GM18508 (cell line): ENCODE data around the gene LYRM4.

Experiments used
- ATAC-seq: cut with Tn5 transposase; IDR thresholded peaks from one replicate; pipeline ENCODE4 v1.9.1; 2021; ENCODE audit warnings: moderate number of reproducible peaks; ENCODE audit not compliant: insufficient read depth, unreplicated experiment

Gene LYRM4

DNA sequence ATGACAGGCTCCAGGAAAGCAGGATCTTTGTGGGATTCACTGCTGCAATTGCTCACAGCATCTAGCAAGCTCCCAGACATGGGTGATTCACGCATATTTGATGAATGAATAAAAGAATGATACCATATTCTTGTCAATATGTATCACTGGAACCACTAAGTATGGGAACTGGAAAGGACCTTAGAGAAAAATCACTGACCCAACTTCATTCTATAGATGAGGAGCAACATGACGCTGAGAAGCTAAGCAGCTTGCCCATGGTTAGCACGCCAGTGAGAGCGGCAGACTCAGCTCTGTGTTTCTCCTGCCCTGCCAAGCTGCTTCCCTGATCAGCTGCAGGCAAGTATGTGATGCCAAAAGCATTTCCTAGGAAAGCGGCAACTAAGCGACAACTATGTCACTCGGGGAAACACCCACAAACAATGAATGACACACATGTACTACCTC lies 108.8 kb downstream of the LYRM4 start:
- ATAC-seq, result no peak

- ATAC-seq, result no peak
Observed at GRCh38 chr6:5151360-5151954, 109.3 kb downstream of the LYRM4 start.

DNA sequence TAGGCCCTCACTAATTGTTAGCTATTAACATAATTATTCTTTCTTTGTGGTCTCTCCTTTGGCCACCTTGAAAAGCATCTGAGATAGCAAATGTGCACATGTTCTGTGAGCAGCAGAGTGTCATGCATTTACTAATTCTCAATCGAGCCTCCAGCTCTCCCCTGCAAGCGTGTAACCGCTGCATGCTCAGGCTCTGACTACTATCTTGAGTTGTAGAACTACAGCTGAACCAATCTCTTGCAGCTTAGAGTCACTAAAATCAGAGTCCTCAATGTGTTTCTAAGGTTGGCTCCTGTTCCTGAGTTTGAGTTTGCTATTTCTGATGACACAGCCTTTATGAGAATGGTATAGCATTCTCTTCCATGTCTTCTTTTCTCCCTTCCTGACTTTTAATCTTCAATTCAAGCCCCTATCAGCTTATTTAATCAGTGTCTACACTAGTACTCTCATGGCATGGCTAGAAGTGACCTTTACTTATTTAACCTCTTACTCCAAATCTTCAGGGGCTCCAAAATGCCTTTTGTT lies 110.1 kb downstream of the LYRM4 start:
- no peak for ATAC-seq

DNA sequence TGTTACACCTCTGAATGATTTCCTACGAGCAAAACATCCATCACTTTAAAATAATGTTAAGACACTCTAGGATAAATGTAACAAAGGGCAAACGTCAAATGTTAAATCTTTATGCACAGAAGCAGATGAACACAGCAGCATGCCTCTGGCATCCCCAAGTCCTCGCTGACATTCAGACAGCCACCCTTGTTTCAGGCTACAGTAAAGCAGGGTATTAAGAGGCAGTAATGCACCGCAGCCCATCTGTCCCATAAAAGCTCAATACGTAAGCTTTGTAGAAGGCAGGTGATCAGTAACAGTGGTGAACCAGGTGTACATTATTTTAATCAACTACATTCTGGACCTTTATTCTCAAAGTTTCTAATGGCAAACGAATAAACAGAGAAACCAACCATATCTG lies 110.9 kb downstream of the LYRM4 start:
- no peak for ATAC-seq

GRCh38 chr6:5149159-5149704 lies 111.5 kb downstream of the LYRM4 start:
- ATAC-seq, result no peak

- no peak for ATAC-seq
Observed at GRCh38 chr6:5146398-5146797, 114.4 kb downstream of the LYRM4 start.

DNA sequence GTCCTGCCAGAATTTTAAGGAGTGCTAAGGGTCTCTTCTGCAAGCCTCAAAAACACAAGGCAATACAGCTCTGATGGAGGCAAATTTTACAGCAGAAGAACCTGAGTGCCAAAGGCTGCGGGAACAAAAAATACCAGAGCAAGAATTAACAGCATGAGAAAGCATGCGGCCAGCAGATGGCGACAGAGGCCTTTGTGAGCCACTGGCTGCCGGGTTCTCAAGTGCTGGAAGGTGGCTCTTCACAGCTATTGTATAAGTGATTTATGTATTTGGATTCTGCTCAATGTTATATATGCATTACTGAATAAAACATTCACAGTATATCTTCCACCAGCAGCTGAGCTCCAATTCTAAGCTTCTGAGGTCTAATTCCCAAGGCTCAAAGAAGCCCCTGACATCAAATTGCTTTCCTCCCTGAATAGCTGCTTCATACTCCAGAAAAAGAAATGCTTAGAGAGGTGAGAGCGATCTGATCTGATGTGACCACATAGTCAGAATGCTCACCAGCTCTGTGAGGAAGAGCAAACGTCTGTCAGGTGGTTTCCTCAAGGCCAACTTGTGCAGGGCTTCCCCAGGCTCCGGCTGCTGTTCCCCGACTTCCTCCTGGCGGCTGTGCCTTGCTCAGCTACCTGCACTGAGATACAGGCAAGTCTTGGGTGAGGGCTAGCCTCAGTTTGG lies 117.0 kb downstream of the LYRM4 start:
- no peak for ATAC-seq

GRCh38 chr6:5142915-5143314 lies 117.8 kb downstream of the LYRM4 start:
- no peak for ATAC-seq

- ATAC-seq, result no peak
Observed at GRCh38 chr6:5142131-5142530, 118.6 kb downstream of the LYRM4 start.

- no peak for ATAC-seq
Observed at GRCh38 chr6:5141046-5141445, 119.7 kb downstream of the LYRM4 start.

DNA sequence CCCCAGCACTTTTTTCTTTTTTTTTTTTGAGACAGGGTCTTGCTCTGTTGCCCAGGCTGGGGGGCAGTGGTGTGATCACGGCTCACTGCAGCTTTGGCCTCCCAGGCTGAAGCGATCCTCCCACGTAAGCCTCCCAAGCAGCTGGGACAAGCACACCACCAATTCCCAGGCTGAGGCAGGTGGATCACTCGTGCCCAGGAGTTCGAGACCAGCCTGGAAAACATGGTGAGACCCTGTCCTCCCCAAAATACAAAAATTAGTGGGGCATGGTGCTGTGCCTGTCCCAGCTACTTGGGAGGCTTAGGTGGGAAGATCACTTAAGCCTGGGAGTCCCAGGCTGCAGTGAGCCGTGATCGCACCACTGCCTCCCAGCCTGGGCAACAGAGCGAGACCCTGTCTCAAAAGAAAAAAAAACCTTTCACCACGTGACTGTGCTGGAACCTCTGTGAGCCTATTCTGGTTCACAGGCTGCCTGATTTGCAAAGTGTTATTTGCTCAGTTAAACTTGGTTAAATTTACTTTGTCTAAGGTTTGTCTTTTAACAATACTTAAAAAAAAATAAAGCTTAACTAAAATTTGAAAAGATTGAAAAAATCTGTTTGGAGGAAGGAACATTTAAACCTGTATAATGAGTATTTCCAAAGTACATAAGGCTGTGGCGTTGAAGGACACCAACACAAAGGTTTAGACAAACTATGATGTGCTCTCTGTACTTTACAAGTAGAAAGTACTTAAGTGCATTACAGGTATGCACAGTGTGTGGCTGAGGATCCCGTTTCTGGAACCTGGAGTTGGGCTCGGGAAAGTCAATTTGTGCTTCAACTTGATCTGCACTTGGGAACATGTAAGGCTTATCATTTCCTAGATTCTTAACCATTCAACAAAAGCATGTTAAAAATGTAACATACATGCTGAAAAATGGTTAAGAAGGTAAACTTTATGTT lies 120.7 kb downstream of the LYRM4 start:
- no peak for ATAC-seq

DNA sequence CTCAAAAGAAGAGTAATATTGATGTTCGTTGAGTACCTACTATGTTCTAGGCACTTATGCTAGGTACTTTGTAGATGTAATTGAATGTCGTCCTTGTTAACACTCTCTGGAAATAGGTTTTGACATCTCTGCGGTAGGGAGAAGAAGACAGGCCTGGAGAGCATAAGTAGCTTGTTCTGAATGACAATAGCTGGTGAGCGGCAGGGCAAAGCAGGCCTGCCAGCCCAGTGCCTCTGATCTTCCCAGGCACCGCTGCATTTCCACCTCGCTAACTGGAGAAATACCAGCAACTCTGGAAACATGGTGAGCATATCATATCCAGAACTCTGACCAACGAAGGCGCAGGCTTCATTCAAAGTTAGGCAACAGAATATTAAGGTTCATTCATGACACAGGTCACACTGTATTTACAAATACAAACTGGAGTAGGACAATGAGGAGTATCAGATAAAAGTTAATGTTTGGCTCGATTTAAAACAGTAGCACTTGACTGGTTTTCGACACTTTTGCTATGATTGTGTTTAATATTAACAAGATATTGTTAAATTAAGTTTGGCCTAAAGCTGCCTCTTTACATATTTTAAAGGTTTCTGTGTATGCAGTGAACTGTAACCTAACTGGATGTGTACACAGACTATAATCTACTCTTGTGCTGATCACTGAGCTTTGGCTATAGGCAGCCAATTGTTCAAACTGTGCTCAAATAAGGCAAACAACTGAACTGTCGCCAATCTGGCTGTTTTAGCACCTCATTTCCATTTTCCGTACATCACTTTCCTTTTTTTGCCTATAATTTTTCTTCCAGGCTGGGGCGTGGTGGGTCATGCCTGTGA lies 121.5 kb downstream of the LYRM4 start:
- ATAC-seq, result no peak

- no peak for ATAC-seq
Observed at GRCh38 chr6:5136851-5137250, 123.9 kb downstream of the LYRM4 start.

DNA sequence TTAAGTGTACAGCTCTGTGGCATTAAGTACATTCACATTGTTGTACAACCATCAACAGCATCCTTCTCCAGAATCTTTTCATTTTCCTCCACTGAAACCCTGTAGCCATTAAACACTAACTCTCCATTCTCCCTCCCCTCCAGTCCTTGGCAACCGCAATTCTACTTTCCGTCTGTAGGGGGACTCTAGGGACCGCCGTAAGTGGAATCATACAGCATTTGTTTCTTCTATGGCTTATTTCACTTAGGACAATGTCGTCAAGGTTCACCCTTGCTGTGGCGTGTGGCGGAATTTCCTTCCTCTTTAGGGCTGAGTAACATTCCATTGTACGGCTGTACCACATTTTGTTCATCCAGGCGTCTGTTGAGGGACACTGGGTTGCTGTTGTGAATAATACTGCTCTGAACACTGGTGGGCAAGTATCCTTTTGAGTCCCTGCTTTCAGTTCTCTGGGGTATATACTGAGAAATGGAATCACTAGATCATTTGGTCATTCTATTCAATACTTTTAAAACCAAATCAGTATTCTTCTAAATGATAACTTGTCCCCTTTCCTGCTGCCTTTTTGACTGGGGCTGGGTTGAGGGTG lies 124.9 kb downstream of the LYRM4 start:
- ATAC-seq, result no peak

DNA sequence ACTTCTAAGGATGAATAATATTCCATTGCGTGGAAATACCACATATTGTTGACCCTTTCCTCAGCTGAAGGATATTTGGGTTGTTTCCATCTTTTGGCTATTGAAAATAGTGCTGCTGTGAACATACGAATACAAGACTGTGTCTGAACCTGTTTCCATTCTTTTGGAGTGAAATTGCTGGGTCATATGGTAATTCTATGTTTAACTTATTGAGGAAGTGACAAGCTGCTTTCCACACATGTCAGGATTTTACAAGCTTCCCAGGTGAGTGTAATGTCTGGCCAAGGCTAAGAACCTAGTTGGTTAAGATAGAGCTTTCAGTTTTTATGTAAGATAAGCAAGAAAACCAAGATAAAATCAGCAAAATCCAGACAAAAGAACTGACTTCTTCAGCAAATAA lies 126.8 kb downstream of the LYRM4 start:
- no peak for ATAC-seq

DNA sequence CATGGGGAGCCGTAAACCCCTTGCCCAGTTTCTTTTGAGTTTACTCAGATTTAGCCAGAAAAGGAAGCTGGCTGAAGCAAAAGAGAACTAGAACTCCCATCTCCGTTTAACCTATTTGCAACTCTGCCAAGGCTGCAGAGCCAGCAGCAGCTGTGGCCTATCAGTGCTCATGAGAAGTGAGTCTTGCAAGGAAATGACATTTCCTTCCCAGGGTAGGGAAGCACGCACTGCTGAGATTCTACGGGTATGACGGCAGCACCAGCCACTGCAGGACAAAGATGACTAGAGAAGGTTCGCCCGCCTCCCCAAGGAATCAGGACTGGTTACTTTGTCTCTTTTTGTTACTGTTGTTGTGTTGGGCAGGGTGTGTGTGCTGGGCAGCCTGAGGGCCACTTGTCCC lies 128.0 kb downstream of the LYRM4 start:
- peak; percentile 63 for ATAC-seq

DNA sequence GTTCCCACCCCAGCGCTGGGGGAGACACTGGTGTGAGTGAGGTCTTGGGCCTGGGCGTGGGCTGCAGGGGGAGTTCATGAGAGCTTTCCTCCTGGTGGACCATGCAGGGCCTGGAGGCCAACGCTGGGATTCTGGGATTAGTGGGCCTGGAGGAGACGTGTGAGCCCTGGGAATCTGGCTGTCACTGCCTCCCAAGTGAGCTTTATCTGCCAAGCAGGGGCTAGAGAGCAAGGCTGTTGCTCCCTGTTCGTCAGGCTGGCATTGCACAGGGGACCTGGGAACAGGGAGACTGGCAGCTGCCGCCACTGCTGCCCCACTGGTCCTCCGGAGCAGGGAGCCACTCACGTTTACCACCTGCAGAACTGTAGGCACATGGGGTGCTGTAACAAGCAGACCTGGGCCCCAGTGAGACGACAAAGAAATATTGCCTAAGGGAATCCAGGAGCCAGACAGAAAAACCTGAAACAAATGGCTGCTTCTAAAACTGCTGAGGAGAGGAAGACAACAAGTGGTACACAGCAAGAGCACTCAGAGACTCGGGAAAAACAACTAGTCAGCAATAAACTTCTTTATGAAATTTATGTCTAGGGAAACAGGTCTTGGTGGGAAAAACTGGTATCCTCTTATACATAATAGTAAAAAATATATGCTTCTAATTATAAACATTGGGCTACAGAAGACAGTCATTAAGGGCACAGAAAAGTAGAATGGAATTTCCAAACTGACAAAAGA lies 130.4 kb downstream of the LYRM4 start:
- no peak for ATAC-seq

DNA sequence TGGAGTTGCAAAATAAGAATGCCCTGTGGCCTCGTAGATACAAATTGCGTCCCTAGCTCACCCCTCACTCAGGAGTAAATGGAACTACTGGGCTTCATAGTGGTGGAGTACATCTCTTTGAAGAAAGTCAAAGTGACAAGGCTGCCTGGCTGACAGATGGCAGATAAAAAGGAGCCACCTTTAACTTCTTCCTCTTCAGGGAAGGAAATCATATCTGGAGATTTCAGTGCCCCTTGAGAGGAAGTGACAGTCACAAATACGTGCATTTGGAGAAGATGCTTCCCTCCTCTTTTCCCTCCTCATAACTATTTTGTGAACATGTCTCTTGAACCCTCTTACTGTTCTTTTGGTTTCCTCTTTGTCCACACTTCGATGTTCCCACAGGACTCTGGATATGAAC lies 132.4 kb downstream of the LYRM4 start:
- no peak for ATAC-seq
